NT2/D1 (cell line): Measurements from ENCODE around the gene DDAH1.
A peak's percentile ranks its signal among the peaks of the same experiment; 100 is the strongest.
"Not testable (repeated sequence)": the region's sequence is repeated elsewhere in the genome, so short reads cannot be mapped to it uniquely, and the experiment has no call there.

ENCODE experiments used
- DNase-seq: peaks from one replicate; pipeline ENCODE4 v3.0.0-alpha.2; 2011; ENCODE audit warnings: low read depth, low spot score
- H3K27me3 ChIP-seq: 2 replicates; pipeline ENCODE4 v1.6.0; 2011; ENCODE audit warnings: mild to moderate bottlenecking; ENCODE audit not compliant: insufficient read length, insufficient read depth
- H3K36me3 ChIP-seq: 2 replicates; pipeline ENCODE4 v1.6.1; 2011; ENCODE audit warnings: mild to moderate bottlenecking, low read length, mixed read lengths; ENCODE audit not compliant: insufficient read depth, insufficient read length
- H3K4me1 ChIP-seq: 2 replicates; pipeline ENCODE4 v1.5.1; 2011; ENCODE audit not compliant: insufficient read depth, insufficient read length
- H3K4me3 ChIP-seq: 2 replicates; pipeline ENCODE4 v1.5.1; 2011; ENCODE audit warnings: low read depth; ENCODE audit not compliant: insufficient read length
- H3K9ac ChIP-seq: 2 replicates; pipeline ENCODE4 v1.6.0; 2011; ENCODE audit warnings: low read depth; ENCODE audit not compliant: insufficient read length
- H3K9me3 ChIP-seq: 2 replicates; pipeline ENCODE4 v1.5.1; 2011; ENCODE audit warnings: mild to moderate bottlenecking, low read length; ENCODE audit not compliant: insufficient read depth
- SUZ12 ChIP-seq: IDR thresholded peaks from 2 replicates; pipeline ENCODE4 v1.6.1; 2011; ENCODE audit not compliant: insufficient read length, insufficient read depth; ENCODE audit errors: extremely low read depth
- YY1 ChIP-seq: IDR thresholded peaks from 2 replicates; pipeline ENCODE4 v1.6.1; 2011; ENCODE audit not compliant: insufficient read length, insufficient read depth
- ZNF274 ChIP-seq: IDR thresholded peaks from 2 replicates; pipeline ENCODE4 v1.6.1; 2011; ENCODE audit warnings: mild to moderate bottlenecking, low read depth, low read length

DDAH1 gene

DNA sequence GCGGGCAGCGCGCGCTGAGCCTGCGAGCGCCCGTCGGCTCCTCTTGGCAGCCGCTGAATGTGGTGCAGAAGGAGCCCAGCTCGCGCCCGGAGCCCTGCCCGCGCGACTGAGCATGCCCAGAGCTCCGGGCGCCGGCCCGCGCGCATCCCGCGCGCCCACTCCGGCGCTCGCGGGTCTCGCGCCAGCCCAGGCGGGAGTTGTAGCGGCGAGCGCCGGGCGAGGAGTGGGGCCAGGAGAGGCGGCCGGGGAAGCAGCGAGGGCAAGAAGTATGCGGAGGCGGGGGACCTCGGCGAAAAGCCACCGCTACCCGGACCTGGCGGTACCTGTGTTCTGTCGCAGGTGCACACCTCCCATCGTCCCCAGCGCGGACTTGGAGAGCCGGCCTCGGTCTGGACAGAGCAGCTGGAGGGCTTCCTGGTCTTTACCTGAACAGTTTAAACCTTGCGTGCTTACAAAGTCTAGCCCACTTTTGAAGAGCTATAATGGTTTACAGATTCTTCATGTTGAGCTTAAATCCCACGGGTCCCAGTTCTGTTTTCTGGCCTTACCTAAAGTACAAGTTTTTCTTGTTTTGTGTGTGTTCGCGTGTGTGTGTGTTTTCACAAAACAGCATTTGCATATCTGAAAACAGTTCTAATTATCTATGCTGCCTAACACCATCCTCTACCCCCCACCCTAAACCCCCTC, at the start of gene DDAH1:
TSS of gene DDAH1 (minus strand) at position 61 of the 687 bp plus-strand sequence. CDS start 114 bp downstream, outside the sequence.
- H3K4me1 ChIP-seq: no peaks in the 10 kb centered on the region
- DNase-seq: peak; percentile 16
- H3K9me3 ChIP-seq: no peaks in the 10 kb centered on the region
- peak within 1 kb of the TSS; percentile 84 for H3K9ac ChIP-seq
- no peak for TF ChIP-seq ZNF274
- TF ChIP-seq YY1: no peak
- TF ChIP-seq SUZ12: no peak
- H3K4me3 ChIP-seq: peak within 1 kb of the TSS; percentile 80
- H3K27me3 ChIP-seq: peaks cover 41% of the 10 kb centered on the region
- no peaks in the 10 kb centered on the region for H3K36me3 ChIP-seq

DNA sequence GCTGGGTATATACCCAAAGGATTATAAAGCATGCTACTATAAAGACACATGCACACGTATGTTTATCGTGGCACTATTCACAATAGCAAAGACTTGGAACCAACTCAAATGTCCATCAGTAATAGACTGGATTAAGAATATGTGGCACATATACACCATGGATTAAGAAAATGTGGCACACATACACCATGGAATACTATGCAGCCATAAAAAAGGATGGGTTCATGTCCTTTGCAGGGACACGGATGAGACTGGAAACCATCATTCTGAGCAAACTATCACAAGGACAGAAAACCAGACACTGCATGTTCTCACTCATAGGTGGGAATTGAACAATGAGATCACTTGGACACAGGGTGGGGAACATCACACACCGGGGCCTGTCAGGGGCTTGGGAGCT, 49.0 kb upstream of the DDAH1 start:
- H3K9ac ChIP-seq, H3K4me1 ChIP-seq, H3K36me3 ChIP-seq, DNase-seq, H3K27me3 ChIP-seq, H3K9me3 ChIP-seq, H3K4me3 ChIP-seq: not testable (repeated sequence)

DNA sequence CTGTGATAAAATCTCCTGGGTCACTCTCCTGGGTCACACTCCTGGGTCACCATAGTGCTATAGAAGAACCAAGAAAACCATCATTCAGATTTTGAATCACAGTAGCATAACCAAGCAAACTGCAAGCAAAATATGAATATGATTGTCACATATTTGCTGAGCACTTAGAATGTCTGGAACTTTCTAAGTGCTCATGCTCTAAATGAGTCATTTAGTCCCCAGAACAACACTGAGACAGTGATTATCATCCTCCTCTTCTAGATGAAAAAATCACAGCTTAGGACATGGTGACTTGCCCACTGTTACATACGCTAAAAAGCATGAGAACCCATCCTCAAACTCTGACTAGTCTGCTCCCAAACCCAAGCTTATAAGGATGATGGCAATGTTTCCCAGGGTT, 39.5 kb upstream of the DDAH1 start:
- H3K36me3 ChIP-seq: no peaks in the 10 kb centered on the region
- H3K4me1 ChIP-seq: no peaks in the 10 kb centered on the region
- peaks cover 11% of the 10 kb centered on the region; the same call in 1 of the 2 replicates for H3K9me3 ChIP-seq
- H3K4me3 ChIP-seq: no peak overlapping the region
- DNase-seq: no peak
- H3K9ac ChIP-seq: no peak overlapping the region
- no peaks in the 10 kb centered on the region for H3K27me3 ChIP-seq
- no peak for TF ChIP-seq ZNF274
- TF ChIP-seq SUZ12: no peak
- TF ChIP-seq YY1: no peak

GRCh38 chr1:85502625-85503083, 37.7 kb upstream of the DDAH1 start:
- H3K4me3 ChIP-seq: no peak overlapping the region
- TF ChIP-seq SUZ12 (no peak), ZNF274 (no peak), YY1 (no peak)
- H3K4me1 ChIP-seq: no peaks in the 10 kb centered on the region
- no peak overlapping the region for H3K9ac ChIP-seq
- H3K27me3 ChIP-seq: no peaks in the 10 kb centered on the region
- no peaks in the 10 kb centered on the region for H3K36me3 ChIP-seq
- H3K9me3 ChIP-seq: peaks cover 11% of the 10 kb centered on the region; the same call in 1 of the 2 replicates
- DNase-seq: peak; percentile 55

- H3K4me1 ChIP-seq: no peaks in the 10 kb centered on the region
- no peak overlapping the region for H3K9ac ChIP-seq
- no peak for DNase-seq
- H3K9me3 ChIP-seq: peaks cover 11% of the 10 kb centered on the region; the same call in 1 of the 2 replicates
- TF ChIP-seq SUZ12 (no peak), ZNF274 (no peak), YY1 (no peak)
- H3K36me3 ChIP-seq: no peaks in the 10 kb centered on the region
- H3K4me3 ChIP-seq: no peak overlapping the region
- no peaks in the 10 kb centered on the region for H3K27me3 ChIP-seq
Measured at GRCh38 chr1:85502171-85502570, 37.2 kb upstream of the DDAH1 start.

DNA sequence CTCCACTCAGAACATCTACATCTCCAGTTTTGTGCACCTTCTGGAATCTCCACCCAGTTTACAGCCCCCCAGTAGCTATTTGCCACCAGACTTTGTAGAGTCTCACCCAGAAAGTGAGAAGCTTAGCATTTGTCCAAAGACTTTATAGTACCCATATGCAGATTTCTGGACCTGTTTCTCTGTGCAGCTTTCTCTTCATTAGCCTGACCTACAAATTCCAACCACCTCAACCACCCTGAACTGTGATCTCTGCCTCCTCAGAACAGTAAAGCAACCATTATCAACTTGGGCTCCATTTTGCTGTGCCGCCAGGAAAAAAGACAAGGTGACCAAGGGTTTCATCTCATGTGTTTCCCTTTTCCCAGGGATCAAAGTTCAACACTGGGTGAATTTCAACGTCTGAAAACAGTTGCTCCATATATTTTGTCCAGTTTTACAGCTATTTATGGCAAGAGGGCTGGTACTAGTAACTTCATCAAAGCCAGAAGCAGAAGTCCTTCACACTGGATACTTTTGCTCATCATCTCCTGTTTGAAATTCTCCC, 36.5 kb upstream of the DDAH1 start:
- DNase-seq: no peak
- no peaks in the 10 kb centered on the region for H3K27me3 ChIP-seq
- H3K9me3 ChIP-seq: peaks cover 11% of the 10 kb centered on the region; the same call in 1 of the 2 replicates
- no peak overlapping the region for H3K9ac ChIP-seq
- TF ChIP-seq SUZ12: no peak
- TF ChIP-seq ZNF274: no peak
- H3K4me1 ChIP-seq: no peaks in the 10 kb centered on the region
- H3K36me3 ChIP-seq: no peaks in the 10 kb centered on the region
- H3K4me3 ChIP-seq: no peak overlapping the region

DNA sequence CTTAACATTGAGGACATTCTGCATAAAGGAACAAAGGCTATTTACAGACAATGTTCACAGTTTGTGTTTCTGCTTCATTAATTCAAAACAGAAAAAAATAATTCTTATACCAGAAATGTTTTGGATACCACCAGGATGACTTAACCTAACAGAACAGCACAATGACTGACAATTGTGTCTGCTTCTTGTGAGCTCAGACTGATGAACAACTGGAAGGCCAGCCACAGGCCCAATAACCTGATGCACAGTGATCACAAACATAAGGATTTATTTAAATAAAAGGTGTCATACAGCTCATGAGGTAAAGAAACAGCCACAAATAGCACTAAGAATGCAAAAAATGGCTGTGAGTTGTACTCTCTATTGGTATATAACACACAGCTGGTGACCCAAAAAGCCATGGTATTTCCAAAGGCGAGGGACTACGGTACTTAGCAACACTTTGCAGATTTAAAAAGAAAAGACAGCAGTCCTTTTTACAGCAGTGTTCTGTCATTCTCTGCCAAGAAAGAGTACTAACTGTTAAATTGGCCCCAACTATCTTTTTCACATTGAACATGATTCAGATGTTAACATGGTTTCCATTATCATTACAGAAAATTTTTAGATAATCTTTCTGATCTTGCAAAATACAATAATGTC, 32.1 kb upstream of the DDAH1 start:
- no peak for DNase-seq
- Histone ChIP-seq H3K9ac (no peak overlapping the region), H3K9me3 (peaks cover 11% of the 10 kb centered on the region; the same call in 1 of the 2 replicates), H3K36me3 (no peaks in the 10 kb centered on the region), H3K4me1 (no peaks in the 10 kb centered on the region), H3K4me3 (no peak overlapping the region), H3K27me3 (no peaks in the 10 kb centered on the region)
- no peak for TF ChIP-seq ZNF274
- no peak for TF ChIP-seq YY1
- TF ChIP-seq SUZ12: no peak
